ENCODE measurements around the gene EEPD1. TPM values are rescaled to one million over a fixed set of nuclear protein-coding genes. Genes with fewer than 3 reads are reported as not detected.

The EEPD1 gene
- total RNA-seq, 1 experiment from 2014 or later: 5.0 TPM

DNA sequence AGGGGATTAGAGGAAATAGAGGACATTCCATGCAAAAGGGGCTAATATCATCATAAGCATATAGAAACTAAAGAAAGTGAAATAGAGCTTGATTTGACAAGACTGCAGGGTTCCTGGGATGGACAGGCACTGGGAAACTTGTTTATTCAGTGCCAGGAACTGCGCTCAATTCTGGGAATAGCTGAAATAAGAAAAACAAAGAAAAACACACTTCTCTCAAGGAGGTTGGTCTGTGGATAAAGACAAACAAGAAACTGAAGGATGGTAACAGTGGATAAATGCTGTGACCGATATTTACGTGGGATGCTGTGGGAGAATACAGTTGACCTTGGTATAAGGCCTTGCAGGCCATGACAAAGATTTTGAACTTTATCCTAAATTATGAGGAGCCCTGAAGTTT, 195.7 kb downstream of the EEPD1 start:
- Histone ChIP-seq H4K20me1 (ENCODE audit: control insufficient read depth, insufficient read depth, insufficient read length) (no peaks in the 10 kb centered on the region), H3K27ac (ENCODE audit: insufficient read length, low read depth, low read length) (no peak overlapping the region), H3K4me2 (ENCODE audit: insufficient read depth, insufficient read length, low read length) (no peak overlapping the region), H2BK15ac (ENCODE audit: low read depth, low read length) (no peak overlapping the region), H3K23ac (ENCODE audit: insufficient read length, low read depth, low read length) (no peak overlapping the region), H3K79me2 (ENCODE audit: insufficient read depth, low read length) (no peaks in the 10 kb centered on the region), H3K23me2 (ENCODE audit: insufficient read length, low read depth, low read length, poor library complexity, severe bottlenecking) (no peaks in the 10 kb centered on the region), H2BK12ac (ENCODE audit: insufficient read length, low read depth, low read length) (no peak overlapping the region), H2BK20ac (ENCODE audit: low read depth, low read length, poor library complexity, severe bottlenecking) (no peak overlapping the region), H3K18ac (ENCODE audit: insufficient read length, low read depth, low read length) (no peak overlapping the region), H3K56ac (ENCODE audit: insufficient read length, low read depth, low read length) (no peak overlapping the region), H2BK5ac (ENCODE audit: insufficient read length, low read length) (no peak overlapping the region), H4K5ac (ENCODE audit: insufficient read length, low read depth, low read length) (no peak overlapping the region), H4K91ac (ENCODE audit: insufficient read length, low read depth, low read length) (no peak overlapping the region), H3K14ac (ENCODE audit: insufficient read depth, low read length) (no peak overlapping the region), H4K8ac (replicated peaks; ENCODE audit: insufficient read length, low read depth, low read length) (no peak overlapping the region), H3T11ph (ENCODE audit: low read length) (no peak overlapping the region), H3K4me1 (ENCODE audit: insufficient read depth, low read length) (no peaks in the 10 kb centered on the region), H3K27me3 (ENCODE audit: insufficient read depth, low read length) (no peaks in the 10 kb centered on the region), H3K9me3 (ENCODE audit: control insufficient read depth, low read depth, low read length) (no peaks in the 10 kb centered on the region), H2AFZ (ENCODE audit: low read length) (no peak overlapping the region), H3K9ac (ENCODE audit: extremely low read depth, insufficient read length, low read length) (no peak overlapping the region), H2AK5ac (ENCODE audit: insufficient read length, low read length) (no peak overlapping the region), H3K79me1 (ENCODE audit: insufficient read depth, low read depth, low read length, poor library complexity, severe bottlenecking) (no peaks in the 10 kb centered on the region), H2BK120ac (ENCODE audit: low read depth, low read length, poor library complexity, severe bottlenecking) (no peak overlapping the region), H3K4ac (ENCODE audit: low read depth, low read length) (no peak overlapping the region)
- H3K4me1 Mint-ChIP-seq: peaks cover 6 to 10% of the 10 kb centered on the region in 2 experiments
- TF ChIP-seq, protein P1, sequence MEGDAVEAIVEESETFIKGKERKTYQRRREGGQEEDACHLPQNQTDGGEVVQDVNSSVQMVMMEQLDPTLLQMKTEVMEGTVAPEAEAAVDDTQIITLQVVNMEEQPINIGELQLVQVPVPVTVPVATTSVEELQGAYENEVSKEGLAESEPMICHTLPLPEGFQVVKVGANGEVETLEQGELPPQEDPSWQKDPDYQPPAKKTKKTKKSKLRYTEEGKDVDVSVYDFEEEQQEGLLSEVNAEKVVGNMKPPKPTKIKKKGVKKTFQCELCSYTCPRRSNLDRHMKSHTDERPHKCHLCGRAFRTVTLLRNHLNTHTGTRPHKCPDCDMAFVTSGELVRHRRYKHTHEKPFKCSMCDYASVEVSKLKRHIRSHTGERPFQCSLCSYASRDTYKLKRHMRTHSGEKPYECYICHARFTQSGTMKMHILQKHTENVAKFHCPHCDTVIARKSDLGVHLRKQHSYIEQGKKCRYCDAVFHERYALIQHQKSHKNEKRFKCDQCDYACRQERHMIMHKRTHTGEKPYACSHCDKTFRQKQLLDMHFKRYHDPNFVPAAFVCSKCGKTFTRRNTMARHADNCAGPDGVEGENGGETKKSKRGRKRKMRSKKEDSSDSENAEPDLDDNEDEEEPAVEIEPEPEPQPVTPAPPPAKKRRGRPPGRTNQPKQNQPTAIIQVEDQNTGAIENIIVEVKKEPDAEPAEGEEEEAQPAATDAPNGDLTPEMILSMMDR (conservative IDR thresholded peaks at IDR 0.05): no peak
- H3K36me3 Mint-ChIP-seq (ENCODE audit: insufficient read depth in 1 of 3, low read depth in 3 of 3): no peaks in the 10 kb centered on the region
- no CpG with 5 or more reads among the region's 3 CpGs for WGBS (ENCODE audit: extremely low coverage, insufficient read length, low lambda C conversion rate)
- H3K27me3 Mint-ChIP-seq (ENCODE audit: low read depth): peaks cover 3% of the 10 kb centered on the region
- peaks cover 0 to 3% of the 10 kb centered on the region in 2 experiments; a peak in 2 of 5 replicates for H3K9me3 Mint-ChIP-seq
- no peak overlapping the region for H3K4me3 Mint-ChIP-seq
- DNase-seq: no peak
- H3K27ac Mint-ChIP-seq: no peak overlapping the region

Data from H9 (cell line).